ENCODE measurements around the gene AGXT2.

- TF ChIP-seq CTCF (IDR thresholded peaks at IDR 0.05; ENCODE audit: low read depth, low read length) (no peak), EZH2phosphoT487 (IDR thresholded peaks at IDR 0.05; ENCODE audit: low read depth) (no peak)
These were observed 40.2 kb upstream of the AGXT2 start for GRCh38 chr5:35087991-35088390.
